HFFc6 (cell line): ENCODE results near the gene IL25. TPM values are rescaled to one million over a fixed set of nuclear protein-coding genes. Genes with fewer than 3 reads are reported as not detected.
"Not testable (repeated sequence)": the region's sequence is repeated elsewhere in the genome, so short reads cannot be mapped to it uniquely, and the experiment has no call there.

ENCODE experiments used
- DNase-seq: peaks from one replicate; pipeline ENCODE4 v3.0.0-alpha.2; 2018
- H3K27ac Mint-ChIP-seq: 2 replicates; pipeline ENCODE4 v1.8.0; 2020; ENCODE audit warnings: mild to moderate bottlenecking, mixed read lengths
- H3K27me3 Mint-ChIP-seq: 2 replicates; pipeline ENCODE4 v1.8.0; 2021; ENCODE audit warnings: mild to moderate bottlenecking, moderate library complexity, mixed read lengths; ENCODE audit not compliant: insufficient read depth
- H3K36me3 Mint-ChIP-seq: 2 replicates; pipeline ENCODE4 v1.8.0; 2021; ENCODE audit warnings: low read depth, mixed read lengths
- H3K4me1 Mint-ChIP-seq: 2 replicates; pipeline ENCODE4 v1.8.0; 2020; ENCODE audit warnings: low read depth, mixed read lengths
- H3K4me3 Mint-ChIP-seq: 2 replicates; pipeline ENCODE4 v1.8.0; 2020; ENCODE audit warnings: mild to moderate bottlenecking, moderate library complexity, mixed read lengths
- H3K9me3 Mint-ChIP-seq: 2 replicates; pipeline ENCODE4 v1.8.0; 2020; ENCODE audit warnings: mild to moderate bottlenecking, mixed read lengths
- CTCF ChIP-seq: fragments of 200-600 bp; sonication (generic); IDR thresholded peaks from 2 replicates; pipeline ENCODE4 v1.5.0; 2021; ENCODE audit warnings: antibody characterized with exemption, mild to moderate bottlenecking
- total RNA-seq, 6 experiments: library from RNA; stranded (reverse); fragmentation: NEBNext Ultra II Directional; extraction: Animal tissue kit (Norgen Biotek cat#: 25700); gene quantifications; 2 replicates in 1 of 6; 3 replicates in 5 of 6; pipeline ENCODE4 v1.2.3, GENCODE V29; 2021

IL25 gene
- total RNA-seq, 6 experiments from 2014 or later, result not detected

- H3K27ac Mint-ChIP-seq, result no peak overlapping the region
- H3K4me1 Mint-ChIP-seq, result no peaks in the 10 kb centered on the region
- H3K9me3 Mint-ChIP-seq, result no peaks in the 10 kb centered on the region
- no peak for TF ChIP-seq CTCF
- H3K36me3 Mint-ChIP-seq, result no peaks in the 10 kb centered on the region
- no peak for DNase-seq
- no peak overlapping the region for H3K4me3 Mint-ChIP-seq
- H3K27me3 Mint-ChIP-seq, result peaks cover 48% of the 10 kb centered on the region
Observed at GRCh38 chr14:23386999-23387398, 14.4 kb downstream of the IL25 start.

DNA sequence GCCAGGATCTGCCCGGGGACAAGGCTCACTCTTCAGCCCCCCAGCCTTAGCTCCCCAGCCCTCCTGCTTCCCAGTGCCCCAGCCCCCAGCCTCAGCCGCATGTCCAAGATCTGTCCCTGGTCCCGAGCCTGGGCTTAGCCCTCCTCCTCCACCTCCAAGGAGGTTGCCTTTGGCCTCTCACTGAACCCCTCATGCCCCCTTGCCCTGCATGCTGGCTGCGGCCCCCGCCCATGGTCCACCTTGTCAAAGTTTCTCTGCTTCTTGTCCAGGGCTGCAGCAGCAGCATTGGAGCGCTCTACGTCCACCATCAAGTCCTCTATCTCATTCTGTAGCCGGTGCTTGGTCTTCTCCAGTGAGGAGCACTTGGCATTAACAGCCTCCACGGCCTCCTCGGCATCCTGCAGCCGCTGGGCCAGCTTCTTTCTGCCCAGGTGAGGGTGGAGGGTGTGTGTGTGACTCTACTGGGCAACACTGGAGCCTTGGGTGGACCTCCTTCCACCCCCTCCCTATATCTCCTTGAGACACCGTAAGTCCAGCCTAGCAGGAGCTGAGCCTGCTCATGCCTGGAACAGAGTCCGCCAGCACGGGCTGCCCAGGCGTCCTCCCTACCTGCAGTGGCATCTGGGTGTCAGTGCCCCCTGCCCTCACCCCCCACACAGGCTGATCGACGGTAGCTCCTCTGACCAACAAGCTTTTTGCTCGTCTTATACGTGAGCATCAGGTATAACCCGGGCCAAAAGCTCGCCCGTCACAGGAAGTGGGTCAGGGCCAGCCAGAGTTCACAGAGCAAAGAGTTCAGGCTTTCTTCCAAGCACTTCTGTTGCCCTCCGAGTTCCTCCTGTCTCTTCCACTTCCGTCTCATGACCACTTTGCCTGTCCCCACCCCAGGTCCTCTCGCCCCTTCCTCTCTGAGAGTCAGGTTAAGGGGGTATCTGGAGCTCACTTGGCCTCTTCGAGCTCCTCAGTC lies 15.6 kb downstream of the IL25 start:
- H3K27ac Mint-ChIP-seq, result no peak overlapping the region
- no peaks in the 10 kb centered on the region for H3K36me3 Mint-ChIP-seq
- no peak overlapping the region for H3K4me3 Mint-ChIP-seq
- H3K4me1 Mint-ChIP-seq, result no peaks in the 10 kb centered on the region
- TF ChIP-seq CTCF, result no peak
- H3K27me3 Mint-ChIP-seq, result peaks cover 46% of the 10 kb centered on the region
- DNase-seq, result no peak
- H3K9me3 Mint-ChIP-seq, result no peaks in the 10 kb centered on the region

- H3K36me3 Mint-ChIP-seq, result no peaks in the 10 kb centered on the region
Observed at GRCh38 chr14:23388996-23389395, 16.4 kb downstream of the IL25 start.

DNA sequence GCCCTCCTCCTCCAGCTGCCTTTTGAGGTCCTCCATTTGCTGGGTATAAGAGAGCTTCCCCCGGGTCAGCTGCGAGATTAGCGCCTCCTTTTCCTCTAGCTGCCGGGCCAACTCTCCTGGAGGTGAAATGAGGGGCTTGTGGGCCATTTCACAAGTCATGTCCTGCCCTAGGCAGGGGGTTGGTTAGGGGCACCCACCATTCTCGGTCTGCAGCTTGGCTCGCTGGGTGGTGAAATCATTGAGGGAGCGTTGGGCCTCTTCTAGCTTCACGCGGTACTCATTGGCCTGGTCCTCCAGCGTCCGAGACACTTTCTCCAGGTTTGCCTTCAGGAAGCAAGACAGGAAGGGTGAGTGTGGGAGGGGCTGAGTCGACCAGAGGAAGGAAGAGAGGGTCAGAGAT lies 16.8 kb downstream of the IL25 start:
- no peak for DNase-seq
- H3K36me3 Mint-ChIP-seq, result no peaks in the 10 kb centered on the region
- no peak overlapping the region for H3K4me3 Mint-ChIP-seq
- peaks cover 55% of the 10 kb centered on the region for H3K27me3 Mint-ChIP-seq
- TF ChIP-seq CTCF, result no peak
- no peak overlapping the region for H3K27ac Mint-ChIP-seq
- no peaks in the 10 kb centered on the region for H3K4me1 Mint-ChIP-seq
- H3K9me3 Mint-ChIP-seq, result no peaks in the 10 kb centered on the region

More at GRCh38 chr14:23388996-23389395, 16.4 kb downstream of the IL25 start:
- H3K4me1 Mint-ChIP-seq, result no peaks in the 10 kb centered on the region
- no peak overlapping the region for H3K27ac Mint-ChIP-seq
- TF ChIP-seq CTCF, result no peak
- no peak for DNase-seq
- H3K4me3 Mint-ChIP-seq, result no peak overlapping the region
- H3K9me3 Mint-ChIP-seq, result no peaks in the 10 kb centered on the region
- H3K27me3 Mint-ChIP-seq, result peaks cover 52% of the 10 kb centered on the region

- H3K4me1 Mint-ChIP-seq, H3K9me3 Mint-ChIP-seq, H3K27ac Mint-ChIP-seq, H3K4me3 Mint-ChIP-seq, DNase-seq, H3K36me3 Mint-ChIP-seq: not testable (repeated sequence)
- peaks cover 58% of the 10 kb centered on the region for H3K27me3 Mint-ChIP-seq
Observed at GRCh38 chr14:23389871-23390270, 17.3 kb downstream of the IL25 start.

DNA sequence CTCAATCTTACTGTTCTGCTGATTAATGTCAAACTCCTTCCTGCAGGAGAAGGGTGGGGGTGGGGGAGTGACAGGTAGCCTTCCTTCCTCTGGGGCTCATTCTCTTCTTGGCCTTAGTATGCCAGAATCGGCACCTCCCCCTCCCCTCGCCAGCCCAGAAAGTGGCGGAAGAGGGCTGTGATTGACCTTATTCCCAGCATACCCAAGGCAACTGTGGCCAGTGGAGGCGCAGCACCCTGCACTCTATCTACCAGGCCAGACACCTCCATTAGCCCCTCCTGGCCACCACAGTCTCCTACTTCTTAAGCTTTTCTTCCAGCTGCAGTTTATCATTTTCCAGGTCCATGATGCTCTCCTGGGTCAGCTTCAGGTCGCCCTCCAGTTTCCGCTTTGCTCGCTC lies 20.0 kb downstream of the IL25 start:
- Mint-ChIP-seq H3K27ac (no peak overlapping the region), H3K36me3 (no peaks in the 10 kb centered on the region), H3K4me1 (no peaks in the 10 kb centered on the region), H3K9me3 (no peaks in the 10 kb centered on the region), H3K27me3 (peaks cover 61% of the 10 kb centered on the region), H3K4me3 (no peak overlapping the region)
- DNase-seq, result no peak
- no peak for TF ChIP-seq CTCF
